Measurements from ENCODE around the gene CCKAR.

GRCh38 chr4:26484032-26484515 lies 6.2 kb downstream of the CCKAR start:
- TF ChIP-seq, protein P1, sequence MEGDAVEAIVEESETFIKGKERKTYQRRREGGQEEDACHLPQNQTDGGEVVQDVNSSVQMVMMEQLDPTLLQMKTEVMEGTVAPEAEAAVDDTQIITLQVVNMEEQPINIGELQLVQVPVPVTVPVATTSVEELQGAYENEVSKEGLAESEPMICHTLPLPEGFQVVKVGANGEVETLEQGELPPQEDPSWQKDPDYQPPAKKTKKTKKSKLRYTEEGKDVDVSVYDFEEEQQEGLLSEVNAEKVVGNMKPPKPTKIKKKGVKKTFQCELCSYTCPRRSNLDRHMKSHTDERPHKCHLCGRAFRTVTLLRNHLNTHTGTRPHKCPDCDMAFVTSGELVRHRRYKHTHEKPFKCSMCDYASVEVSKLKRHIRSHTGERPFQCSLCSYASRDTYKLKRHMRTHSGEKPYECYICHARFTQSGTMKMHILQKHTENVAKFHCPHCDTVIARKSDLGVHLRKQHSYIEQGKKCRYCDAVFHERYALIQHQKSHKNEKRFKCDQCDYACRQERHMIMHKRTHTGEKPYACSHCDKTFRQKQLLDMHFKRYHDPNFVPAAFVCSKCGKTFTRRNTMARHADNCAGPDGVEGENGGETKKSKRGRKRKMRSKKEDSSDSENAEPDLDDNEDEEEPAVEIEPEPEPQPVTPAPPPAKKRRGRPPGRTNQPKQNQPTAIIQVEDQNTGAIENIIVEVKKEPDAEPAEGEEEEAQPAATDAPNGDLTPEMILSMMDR (IDR thresholded peaks at IDR 0.05), result no peak
- no peak for TF ChIP-seq POLR2A (IDR thresholded peaks at IDR 0.05)

Measured in heart left ventricle (tissue), 13 donors.